HL-60/S4 (cell line): ENCODE data around the gene EPHB2.

Source experiments
- in situ Hi-C: fragments of 300-500 bp; cut with MboI; formaldehyde crosslinking; loops from 2 replicates; pipeline ENCODE4 v1.14.3; 2022; ENCODE audit warnings: low sequenced_read_pairs

The EPHB2 gene

GRCh38 chr1:22777388-22778057 lies 66.9 kb downstream of the EPHB2 start:
- in situ Hi-C loops = no loop called here

DNA sequence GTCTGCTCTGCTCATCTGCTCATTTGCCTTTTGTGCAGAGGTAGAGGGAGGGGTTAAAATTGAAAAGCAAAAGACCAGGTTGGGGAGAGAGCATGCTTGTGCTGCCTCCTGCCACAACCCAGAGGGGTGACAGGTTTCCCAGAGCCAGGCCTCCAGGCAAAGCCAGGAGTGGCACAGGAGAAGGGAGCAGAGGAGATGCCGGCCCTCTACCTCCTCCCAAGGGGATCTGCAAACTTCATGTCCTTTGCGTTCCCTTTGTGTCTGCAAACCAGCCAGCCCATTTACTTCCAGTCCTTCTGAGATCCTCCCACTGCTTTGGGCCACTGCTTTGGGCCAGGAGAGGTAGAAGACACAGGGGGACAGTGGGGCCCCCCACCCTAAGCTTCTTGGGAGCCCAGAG lies 67.8 kb downstream of the EPHB2 start:
- in situ Hi-C loops = no loop called here

DNA sequence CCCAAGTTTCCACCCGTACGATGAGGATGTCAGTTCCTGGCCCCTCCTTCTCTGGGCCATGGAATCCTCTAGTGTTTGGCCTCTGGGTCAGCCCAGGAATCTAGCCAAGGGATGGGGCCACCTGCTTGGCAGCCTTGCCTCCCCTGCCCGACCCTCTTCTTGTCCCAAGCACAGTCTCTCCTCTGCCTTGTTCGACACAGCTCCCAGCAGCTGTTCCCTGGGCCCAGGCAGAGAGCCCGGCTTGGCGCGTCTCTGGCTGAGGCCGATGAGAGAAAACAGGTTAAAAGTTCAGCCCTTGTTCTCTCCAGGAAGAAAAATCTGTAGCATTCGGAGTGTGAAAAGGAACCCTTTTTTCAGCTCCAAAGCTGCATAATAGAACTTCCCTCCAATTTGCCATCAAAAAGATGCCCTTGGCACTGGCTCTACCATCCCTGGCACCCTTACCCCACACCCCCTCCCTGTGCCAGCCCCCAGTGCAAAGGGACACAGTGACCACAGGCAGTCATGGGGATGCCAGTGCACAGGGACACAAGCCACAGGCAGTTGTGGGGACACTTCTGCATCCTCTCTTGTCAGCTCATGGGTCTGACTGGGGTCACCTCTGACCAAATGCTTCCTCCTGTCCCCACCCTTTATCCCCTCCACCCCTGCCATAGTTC lies 68.4 kb downstream of the EPHB2 start:
- in situ Hi-C loops = no loop called here

DNA sequence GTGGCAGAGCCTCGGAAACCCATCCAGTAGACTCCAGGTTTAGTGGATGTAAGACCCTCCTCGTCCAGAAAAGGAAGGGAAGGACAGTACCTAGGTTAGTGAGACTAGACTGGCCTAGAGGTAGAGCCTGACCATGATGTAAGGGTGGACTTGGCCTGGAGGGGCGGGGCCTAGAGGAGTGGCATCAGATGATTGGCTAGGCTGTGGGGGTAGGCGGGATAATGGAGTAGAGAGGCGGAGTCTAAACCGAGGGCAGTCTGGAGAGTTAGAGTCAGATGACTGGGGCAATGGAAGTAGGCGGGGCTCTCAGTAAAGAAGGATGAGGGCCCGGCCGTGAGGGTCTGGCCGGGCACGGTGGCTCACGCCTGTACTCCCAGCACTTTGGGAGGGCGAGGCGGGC lies 70.1 kb downstream of the EPHB2 start:
- in situ Hi-C loops = no loop called here

DNA sequence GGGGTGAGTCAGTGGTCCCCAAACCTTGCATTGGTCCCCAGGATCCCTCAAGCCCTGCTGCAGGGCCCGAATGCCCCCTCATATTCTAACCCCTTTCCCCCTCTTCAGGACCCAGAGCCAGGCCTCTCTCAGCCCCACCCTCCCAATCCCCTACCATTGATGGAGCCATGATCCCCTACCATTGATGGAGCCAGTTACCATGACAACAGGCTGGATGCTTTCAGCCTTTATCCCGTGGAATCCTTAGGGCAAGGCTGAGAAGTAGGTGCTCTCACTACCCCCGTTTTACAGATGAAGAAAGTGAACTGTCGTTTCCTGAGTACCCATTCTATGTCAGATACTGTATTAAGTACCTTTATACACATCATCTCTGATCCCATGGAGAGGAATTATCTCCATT lies 70.8 kb downstream of the EPHB2 start:
- in situ Hi-C loops = no loop called here

- in situ Hi-C loops = no loop called here
Observed at GRCh38 chr1:22782406-22782805, 71.8 kb downstream of the EPHB2 start.

DNA sequence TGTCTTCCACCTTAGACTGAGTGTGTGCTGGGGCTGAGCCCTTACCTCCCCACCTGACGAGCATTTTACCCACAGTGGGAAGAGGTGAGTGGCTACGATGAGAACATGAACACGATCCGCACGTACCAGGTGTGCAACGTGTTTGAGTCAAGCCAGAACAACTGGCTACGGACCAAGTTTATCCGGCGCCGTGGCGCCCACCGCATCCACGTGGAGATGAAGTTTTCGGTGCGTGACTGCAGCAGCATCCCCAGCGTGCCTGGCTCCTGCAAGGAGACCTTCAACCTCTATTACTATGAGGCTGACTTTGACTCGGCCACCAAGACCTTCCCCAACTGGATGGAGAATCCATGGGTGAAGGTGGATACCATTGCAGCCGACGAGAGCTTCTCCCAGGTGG lies 73.7 kb downstream of the EPHB2 start:
- in situ Hi-C loops = no loop called here

DNA sequence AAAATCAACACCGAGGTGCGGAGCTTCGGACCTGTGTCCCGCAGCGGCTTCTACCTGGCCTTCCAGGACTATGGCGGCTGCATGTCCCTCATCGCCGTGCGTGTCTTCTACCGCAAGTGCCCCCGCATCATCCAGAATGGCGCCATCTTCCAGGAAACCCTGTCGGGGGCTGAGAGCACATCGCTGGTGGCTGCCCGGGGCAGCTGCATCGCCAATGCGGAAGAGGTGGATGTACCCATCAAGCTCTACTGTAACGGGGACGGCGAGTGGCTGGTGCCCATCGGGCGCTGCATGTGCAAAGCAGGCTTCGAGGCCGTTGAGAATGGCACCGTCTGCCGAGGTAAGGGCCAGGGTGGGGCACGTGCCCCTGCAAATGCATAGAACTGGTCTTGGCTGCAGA lies 74.1 kb downstream of the EPHB2 start:
- in situ Hi-C loops = no loop called here

GRCh38 chr1:22786101-22786500 lies 75.5 kb downstream of the EPHB2 start:
- in situ Hi-C loops = no loop called here

DNA sequence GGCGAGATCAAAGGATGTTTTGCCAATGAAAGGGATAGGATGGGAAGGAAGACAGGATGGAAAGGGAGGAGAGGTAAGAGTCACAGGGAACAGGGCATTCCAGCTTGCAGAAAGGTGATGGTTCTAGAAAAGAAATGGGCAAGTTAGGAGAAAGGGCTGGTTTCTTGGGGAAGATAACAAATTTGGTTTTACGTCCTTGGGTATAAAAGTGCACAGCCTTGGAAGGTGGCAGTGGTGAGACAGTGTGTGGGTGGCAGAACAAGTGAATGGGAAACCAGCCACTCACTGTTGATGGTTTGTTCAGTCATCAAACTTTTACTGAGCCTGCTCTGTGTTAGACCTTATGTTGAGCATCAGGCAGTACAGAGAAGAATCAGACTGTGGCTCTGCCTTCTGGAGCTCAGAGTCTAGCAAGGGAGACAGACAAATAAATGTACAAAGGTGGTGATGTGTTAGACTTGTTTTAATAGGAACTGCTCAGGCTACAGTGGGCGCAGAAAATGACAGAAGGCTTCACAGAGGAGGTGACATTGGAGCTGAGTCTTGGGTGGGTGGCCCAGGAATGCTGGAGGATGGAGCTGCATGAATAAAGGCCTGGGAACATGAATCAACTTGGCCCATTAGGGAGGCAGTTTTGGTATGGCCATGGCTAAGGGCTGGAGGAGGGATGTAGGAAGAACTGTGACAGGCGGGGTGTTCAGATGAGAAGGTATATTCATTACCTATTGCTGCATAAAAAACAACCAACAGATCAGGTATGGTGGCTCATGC lies 76.3 kb downstream of the EPHB2 start:
- in situ Hi-C loops = no loop called here

DNA sequence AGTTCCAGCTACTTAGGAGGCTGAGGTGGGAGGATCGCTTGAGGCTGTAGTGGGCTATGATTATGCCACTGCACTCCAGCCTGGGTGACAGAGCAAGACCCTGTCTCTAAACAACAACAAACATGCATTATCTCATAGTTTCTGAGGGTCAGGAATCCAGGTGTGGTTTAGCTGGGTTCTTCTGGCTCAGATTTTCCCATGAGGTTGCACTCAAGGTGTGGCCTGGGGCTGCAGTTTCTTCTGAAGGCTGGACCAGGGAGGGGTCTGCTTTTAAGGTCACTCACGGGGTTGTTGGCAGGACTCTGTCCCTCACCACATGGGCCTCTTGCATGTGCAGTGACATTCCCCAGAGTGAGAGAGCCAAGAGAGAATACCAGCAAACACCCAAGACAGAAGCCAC lies 77.0 kb downstream of the EPHB2 start:
- in situ Hi-C loops = no loop called here

- in situ Hi-C loops = no loop called here
Observed at GRCh38 chr1:22788254-22788661, 77.6 kb downstream of the EPHB2 start.

- in situ Hi-C loops = no loop called here
Observed at GRCh38 chr1:22789356-22789994, 78.8 kb downstream of the EPHB2 start.

- in situ Hi-C loops = no loop called here
Observed at GRCh38 chr1:22790232-22791008, 79.8 kb downstream of the EPHB2 start.

DNA sequence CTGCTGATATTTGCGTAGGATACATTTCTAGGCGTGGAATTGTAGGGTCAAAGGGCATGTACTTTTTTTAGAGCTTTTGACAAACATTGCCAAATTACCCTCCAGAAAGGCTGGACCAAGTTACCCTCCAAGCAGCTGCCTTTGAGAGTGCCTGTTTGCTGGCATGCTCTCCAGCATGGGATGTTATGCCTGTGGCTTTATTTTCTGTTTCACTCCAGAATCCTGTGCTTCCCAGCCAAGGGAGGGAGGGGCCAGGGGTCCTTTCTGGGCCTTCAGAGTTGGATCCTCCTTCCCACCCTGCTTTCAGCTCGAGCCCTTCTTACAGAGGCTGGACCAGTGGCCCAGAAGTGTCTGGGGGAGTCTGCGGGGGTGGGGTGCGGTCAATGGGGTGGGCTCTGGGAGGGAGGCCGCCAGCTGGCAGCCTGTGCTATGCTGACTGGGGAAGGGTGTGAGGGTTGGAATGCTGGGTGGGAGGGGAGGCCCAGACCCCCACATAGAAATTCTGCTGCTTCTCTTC lies 81.2 kb downstream of the EPHB2 start:
- in situ Hi-C loops = no loop called here

DNA sequence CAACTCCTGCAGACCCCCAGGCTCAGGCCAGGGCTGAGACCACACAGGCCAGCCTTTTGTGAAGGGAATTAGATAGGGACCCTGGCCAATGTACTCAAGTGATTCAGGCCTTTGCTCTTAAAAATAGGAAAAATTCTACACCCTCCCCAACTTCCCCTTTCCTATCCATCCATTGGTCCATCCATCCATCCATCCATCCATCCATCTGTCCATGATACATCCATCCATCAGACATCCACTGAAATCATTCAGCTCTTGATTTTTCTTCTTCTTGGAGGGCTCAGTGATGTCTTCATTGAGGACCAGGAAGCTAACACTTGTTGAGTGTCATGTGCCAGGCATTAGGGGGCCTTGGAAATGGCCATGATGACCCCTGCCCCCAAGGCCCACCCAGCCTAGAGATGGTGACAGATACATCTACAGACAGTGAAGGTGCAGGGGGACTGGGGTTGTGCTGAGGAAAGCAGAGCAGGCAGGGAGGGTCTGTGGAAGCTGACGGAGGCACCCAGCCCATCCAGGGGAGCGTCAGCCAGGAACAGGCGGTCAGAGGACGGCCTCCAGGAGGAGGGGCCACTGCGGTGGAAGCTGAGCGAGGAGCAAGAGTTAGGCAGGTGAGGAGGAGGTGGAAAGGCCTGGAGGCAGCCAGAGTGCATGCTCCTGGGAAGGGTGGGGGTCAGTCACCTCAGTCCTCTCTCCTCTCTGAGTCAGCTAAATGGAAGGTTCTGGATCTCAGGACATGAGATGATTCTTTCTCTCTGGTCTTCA lies 81.9 kb downstream of the EPHB2 start:
- in situ Hi-C loops = no loop called here

GRCh38 chr1:22793647-22794046 lies 83.0 kb downstream of the EPHB2 start:
- in situ Hi-C loops = no loop called here

GRCh38 chr1:22794647-22795365 lies 84.2 kb downstream of the EPHB2 start:
- in situ Hi-C loops = no loop called here

DNA sequence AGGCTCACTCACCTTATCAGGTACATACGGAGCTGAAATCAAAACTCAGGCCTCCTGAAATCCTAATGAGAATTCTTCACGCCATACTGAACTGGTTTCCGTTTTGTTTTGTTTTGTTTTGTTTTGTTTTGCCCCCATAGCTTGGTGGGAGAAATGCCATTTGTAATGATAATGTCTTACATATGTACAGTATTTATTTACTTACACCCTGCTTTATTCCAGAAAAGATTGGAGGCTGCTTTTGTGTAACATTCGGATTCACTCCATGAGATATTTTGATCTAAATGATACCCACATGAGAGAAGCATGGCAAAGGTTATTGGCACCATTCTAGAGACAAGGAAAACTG lies 84.7 kb downstream of the EPHB2 start:
- in situ Hi-C loops = no loop called here
